ENCODE measurements around the gene RBFOX2. TPM values are rescaled to one million over a fixed set of nuclear protein-coding genes. Genes with fewer than 3 reads are reported as not detected.

The RBFOX2 gene
- total RNA-seq, 5 donors from 2014 or later (not counting 1 experiment from before 2014, with no cell fraction given): 0.73 to 1.5 (median 1.4) TPM

GRCh38 chr22:36015155-36015810 lies 13.3 kb downstream of the RBFOX2 start:
- Histone ChIP-seq H3K4me1 (ENCODE audit: control insufficient read depth in 1 of 2, extremely low read depth in 1 of 2, insufficient read depth in 2 of 2, low read length in 2 of 2) (no peaks in the 10 kb centered on the region), H3K9me3 (no peaks in the 10 kb centered on the region), H3K36me3 (ENCODE audit: control insufficient read depth in 2 of 2, extremely low read depth in 1 of 2, insufficient read depth in 1 of 2, low read length in 1 of 2) (no peaks in the 10 kb centered on the region), H3K27ac (ENCODE audit: low read length) (no peak overlapping the region), H3K4me3 (ENCODE audit: control insufficient read depth in 1 of 2, extremely low read depth in 1 of 2, low read length in 1 of 2) (no peak overlapping the region), H3K27me3 (replicated peaks in 1 of 2; ENCODE audit: control insufficient read depth in 2 of 2, extremely low read depth in 1 of 2, insufficient read depth in 2 of 2, low read length in 1 of 2) (peaks cover 0 to 5% of the 10 kb centered on the region in 2 experiments)
- Mint-ChIP-seq H3K27me3 (peaks cover 10 to 16% of the 10 kb centered on the region in 2 donors), H3K36me3 (no peaks in the 10 kb centered on the region), H3K9me3 (no peaks in the 10 kb centered on the region), H3K4me3 (no peak overlapping the region), H3K27ac (no peak overlapping the region), H3K4me1 (peaks cover 0 to 4% (median 0%) of the 10 kb centered on the region in 3 donors)
- DNase-seq (no peak), ATAC-seq (replicated peaks in 1 of 4) (no peak)
- ChIA-PET POLR2A (no interaction called here), CTCF (interaction anchor here in 1 of 2 donors (1.5 kb wide), 1 partner anchor 16 kb away, joined by 3 read pairs; no protein-coding TSS in a partner anchor)
- no CpG with 5 or more reads among the region's 4 CpGs for WGBS (ENCODE audit: insufficient coverage)

GRCh38 chr22:36014546-36015074 lies 14.0 kb downstream of the RBFOX2 start:
- no peak overlapping the region for H3K27ac Mint-ChIP-seq
- Histone ChIP-seq H3K27ac (ENCODE audit: low read length) (no peak overlapping the region), H3K27me3 (replicated peaks in 1 of 2; ENCODE audit: control insufficient read depth in 2 of 2, extremely low read depth in 1 of 2, insufficient read depth in 2 of 2, low read length in 1 of 2) (peaks cover 0 to 10% of the 10 kb centered on the region in 2 experiments), H3K4me3 (ENCODE audit: control insufficient read depth in 1 of 2, extremely low read depth in 1 of 2, low read length in 1 of 2) (no peak overlapping the region), H3K9me3 (no peaks in the 10 kb centered on the region), H3K36me3 (ENCODE audit: control insufficient read depth in 2 of 2, extremely low read depth in 1 of 2, insufficient read depth in 1 of 2, low read length in 1 of 2) (no peaks in the 10 kb centered on the region), H3K4me1 (ENCODE audit: control insufficient read depth in 1 of 2, extremely low read depth in 1 of 2, insufficient read depth in 2 of 2, low read length in 2 of 2) (no peaks in the 10 kb centered on the region)
- WGBS (ENCODE audit: insufficient coverage): no CpG with 5 or more reads among the region's 4 CpGs
- H3K27me3 Mint-ChIP-seq: peaks cover 13 to 16% of the 10 kb centered on the region in 2 donors
- DNase-seq: no peak
- ChIA-PET POLR2A (no interaction called here), CTCF (interaction anchor here in 1 of 2 donors (0.6 to 1.5 kb wide), 3 partner anchors 15 to 988 kb away, joined by 3 read pairs; no protein-coding TSS in a partner anchor)
- H3K9me3 Mint-ChIP-seq: no peaks in the 10 kb centered on the region
- peaks cover 0 to 4% (median 0%) of the 10 kb centered on the region in 3 donors for H3K4me1 Mint-ChIP-seq
- H3K36me3 Mint-ChIP-seq: no peaks in the 10 kb centered on the region
- H3K4me3 Mint-ChIP-seq: no peak overlapping the region
- ATAC-seq (replicated peaks in 1 of 4): no peak

- Histone ChIP-seq H3K36me3 (ENCODE audit: control insufficient read depth in 2 of 2, extremely low read depth in 1 of 2, insufficient read depth in 1 of 2, low read length in 1 of 2) (no peaks in the 10 kb centered on the region), H3K27ac (ENCODE audit: low read length) (no peak overlapping the region), H3K4me3 (ENCODE audit: control insufficient read depth in 1 of 2, extremely low read depth in 1 of 2, low read length in 1 of 2) (no peak overlapping the region), H3K4me1 (ENCODE audit: control insufficient read depth in 1 of 2, extremely low read depth in 1 of 2, insufficient read depth in 2 of 2, low read length in 2 of 2) (no peaks in the 10 kb centered on the region), H3K9me3 (no peaks in the 10 kb centered on the region), H3K27me3 (replicated peaks in 1 of 2; ENCODE audit: control insufficient read depth in 2 of 2, extremely low read depth in 1 of 2, insufficient read depth in 2 of 2, low read length in 1 of 2) (peaks cover 0 to 10% of the 10 kb centered on the region in 2 experiments)
- H3K9me3 Mint-ChIP-seq: no peaks in the 10 kb centered on the region
- peaks cover 8 to 17% of the 10 kb centered on the region in 2 donors for H3K27me3 Mint-ChIP-seq
- ATAC-seq (replicated peaks in 1 of 4) (no peak), DNase-seq (no peak)
- H3K4me3 Mint-ChIP-seq: no peak overlapping the region
- no CpG with 5 or more reads among the region's 4 CpGs for WGBS (ENCODE audit: insufficient coverage)
- ChIA-PET POLR2A (no interaction called here), CTCF (no interaction called here)
- no peaks in the 10 kb centered on the region for H3K36me3 Mint-ChIP-seq
- no peak overlapping the region for H3K27ac Mint-ChIP-seq
- H3K4me1 Mint-ChIP-seq: no peaks in the 10 kb centered on the region
Measured at GRCh38 chr22:36012332-36012731, 16.3 kb downstream of the RBFOX2 start.

DNA sequence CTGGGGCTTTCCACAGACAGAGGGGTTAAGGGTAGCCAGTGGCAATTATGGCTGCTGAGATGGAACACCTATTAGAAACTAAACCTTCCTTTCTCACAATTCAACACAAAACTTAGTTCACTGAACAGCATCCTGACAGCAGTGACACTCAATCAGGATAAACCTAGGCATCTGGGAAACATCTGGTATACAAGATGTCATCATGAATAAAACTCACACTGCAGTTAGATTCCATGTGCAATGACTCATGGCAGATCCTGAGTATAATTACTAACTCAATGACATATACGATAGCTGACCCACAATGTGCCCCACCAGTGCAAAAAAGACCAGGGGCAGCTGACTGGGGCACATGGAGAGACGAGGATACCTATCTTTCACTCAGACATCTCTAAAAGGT lies 17.7 kb downstream of the RBFOX2 start:
- Mint-ChIP-seq H3K36me3 (no peaks in the 10 kb centered on the region), H3K27me3 (peaks cover 12 to 20% of the 10 kb centered on the region in 2 donors), H3K9me3 (no peaks in the 10 kb centered on the region), H3K27ac (no peak overlapping the region), H3K4me3 (no peak overlapping the region), H3K4me1 (no peaks in the 10 kb centered on the region)
- ChIA-PET POLR2A (no interaction called here), CTCF (no interaction called here)
- Histone ChIP-seq H3K36me3 (ENCODE audit: control insufficient read depth in 2 of 2, extremely low read depth in 1 of 2, insufficient read depth in 1 of 2, low read length in 1 of 2) (no peaks in the 10 kb centered on the region), H3K9me3 (no peaks in the 10 kb centered on the region), H3K27me3 (replicated peaks in 1 of 2; ENCODE audit: control insufficient read depth in 2 of 2, extremely low read depth in 1 of 2, insufficient read depth in 2 of 2, low read length in 1 of 2) (peaks cover 0 to 10% of the 10 kb centered on the region in 2 experiments), H3K4me1 (ENCODE audit: control insufficient read depth in 1 of 2, extremely low read depth in 1 of 2, insufficient read depth in 2 of 2, low read length in 2 of 2) (no peaks in the 10 kb centered on the region), H3K4me3 (ENCODE audit: control insufficient read depth in 1 of 2, extremely low read depth in 1 of 2, low read length in 1 of 2) (no peak overlapping the region), H3K27ac (ENCODE audit: low read length) (no peak overlapping the region)
- ATAC-seq (replicated peaks in 1 of 4) (no peak), DNase-seq (no peak)
- WGBS (ENCODE audit: insufficient coverage): 70% methylated on average over 2 of the region's 2 CpGs

DNA sequence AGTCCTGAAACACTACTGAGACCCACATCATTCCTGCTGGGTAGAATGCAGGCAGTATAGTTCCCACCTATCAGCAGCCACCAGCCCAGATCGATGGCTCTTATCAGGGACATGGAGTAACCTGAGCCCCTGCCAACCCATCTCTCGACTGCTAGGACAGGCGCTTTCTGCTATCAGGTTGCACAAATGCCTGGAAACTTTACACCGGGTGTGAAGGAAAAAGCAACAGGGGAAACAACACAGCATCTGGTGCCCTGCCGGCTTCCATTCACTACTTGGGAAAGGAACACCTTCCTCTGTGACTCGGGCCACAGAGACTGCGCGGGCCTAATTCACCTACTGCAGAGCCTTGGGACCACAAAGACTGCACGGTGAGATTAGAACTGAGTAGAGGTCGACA lies 18.5 kb downstream of the RBFOX2 start:
- H3K27ac ChIP-seq (ENCODE audit: low read length): no peak overlapping the region
- no peaks in the 10 kb centered on the region for H3K9me3 ChIP-seq
- no peak overlapping the region for H3K4me3 ChIP-seq (ENCODE audit: control insufficient read depth in 1 of 2, extremely low read depth in 1 of 2, low read length in 1 of 2)
- ChIA-PET POLR2A (no interaction called here), CTCF (interaction anchor here in 1 of 2 donors (0.5 kb wide), 1 partner anchor 50 kb away, joined by 3 read pairs; no protein-coding TSS in a partner anchor)
- Mint-ChIP-seq H3K9me3 (no peaks in the 10 kb centered on the region), H3K36me3 (no peaks in the 10 kb centered on the region), H3K4me1 (no peaks in the 10 kb centered on the region), H3K27ac (no peak overlapping the region), H3K27me3 (peaks cover 13 to 22% of the 10 kb centered on the region in 2 donors), H3K4me3 (no peak overlapping the region)
- ATAC-seq (replicated peaks in 1 of 4): no peak
- WGBS (ENCODE audit: insufficient coverage): 85% methylated on average over 4 of the region's 10 CpGs
- peaks cover 0 to 10% of the 10 kb centered on the region in 2 experiments for H3K27me3 ChIP-seq (replicated peaks in 1 of 2; ENCODE audit: control insufficient read depth in 2 of 2, extremely low read depth in 1 of 2, insufficient read depth in 2 of 2, low read length in 1 of 2)
- H3K4me1 ChIP-seq (ENCODE audit: control insufficient read depth in 1 of 2, extremely low read depth in 1 of 2, insufficient read depth in 2 of 2, low read length in 2 of 2): no peaks in the 10 kb centered on the region
- no peaks in the 10 kb centered on the region for H3K36me3 ChIP-seq (ENCODE audit: control insufficient read depth in 2 of 2, extremely low read depth in 1 of 2, insufficient read depth in 1 of 2, low read length in 1 of 2)
- no peak for DNase-seq

- no peaks in the 10 kb centered on the region for H3K36me3 ChIP-seq (ENCODE audit: control insufficient read depth in 2 of 2, extremely low read depth in 1 of 2, insufficient read depth in 1 of 2, low read length in 1 of 2)
- peaks cover 20 to 25% of the 10 kb centered on the region in 2 donors for H3K27me3 Mint-ChIP-seq
- ATAC-seq (replicated peaks in 1 of 4): no peak
- H3K27ac ChIP-seq (ENCODE audit: low read length): no peak overlapping the region
- WGBS (ENCODE audit: insufficient coverage): 79% methylated on average over 2 of the region's 3 CpGs
- ChIA-PET POLR2A (no interaction called here), CTCF (no interaction called here)
- H3K36me3 Mint-ChIP-seq: no peaks in the 10 kb centered on the region
- no peak overlapping the region for H3K27ac Mint-ChIP-seq
- H3K4me3 Mint-ChIP-seq: no peak overlapping the region
- no peaks in the 10 kb centered on the region for H3K9me3 Mint-ChIP-seq
- no peaks in the 10 kb centered on the region for H3K4me1 ChIP-seq (ENCODE audit: control insufficient read depth in 1 of 2, extremely low read depth in 1 of 2, insufficient read depth in 2 of 2, low read length in 2 of 2)
- no peak for DNase-seq
- H3K4me1 Mint-ChIP-seq: no peaks in the 10 kb centered on the region
- peaks cover 0 to 10% of the 10 kb centered on the region in 2 experiments for H3K27me3 ChIP-seq (replicated peaks in 1 of 2; ENCODE audit: control insufficient read depth in 2 of 2, extremely low read depth in 1 of 2, insufficient read depth in 2 of 2, low read length in 1 of 2)
- no peak overlapping the region for H3K4me3 ChIP-seq (ENCODE audit: control insufficient read depth in 1 of 2, extremely low read depth in 1 of 2, low read length in 1 of 2)
- no peaks in the 10 kb centered on the region for H3K9me3 ChIP-seq
Measured at GRCh38 chr22:36009085-36009484, 19.5 kb downstream of the RBFOX2 start.

Measured in T-cell (primary cell).